ENCODE results near the gene MIGA2. TPM values are rescaled to one million over a fixed set of nuclear protein-coding genes. Genes with fewer than 3 reads are reported as not detected.
"Not testable (repeated sequence)": the region's sequence is repeated elsewhere in the genome, so short reads cannot be mapped to it uniquely, and the experiment has no call there.

The MIGA2 gene
- total and polyA plus RNA-seq, 10 donors = 20.2 to 47.1 (median 34.4) TPM

- WGBS, 5 donors = 93 to 97% (median 96%) methylated on average over 10 of the region's 10 CpGs
- TF ChIP-seq POLR2A (IDR thresholded peaks at IDR 0.05) (no peak), POLR2AphosphoS5 (IDR thresholded peaks at IDR 0.05) (peak in 2 of 3 donors; percentile 35 to 54)
- H3K4me1 ChIP-seq = peaks cover 0 to 22% (median 5%) of the 10 kb centered on the region in 6 donors
- peak; percentile 52 for DNase-seq
- no peaks in the 10 kb centered on the region for H3K9me3 ChIP-seq
- H3K27me3 ChIP-seq (replicated peaks in 1 of 7) = no peaks in the 10 kb centered on the region
- peaks cover 0 to 100% (median 95%) of the 10 kb centered on the region in 6 donors for H3K36me3 ChIP-seq
- H3K27ac ChIP-seq = peak overlapping the region in 1 of 8 donors; percentile 9
- intact Hi-C loops (cut with DNase I; ENCODE audit: low total_unique reads) = no loop called here
- no peak overlapping the region for H3K4me3 ChIP-seq
Observed at GRCh38 chr9:129001504-129002325, 34.7 kb upstream of the MIGA2 start.

- TF ChIP-seq POLR2AphosphoS5 (IDR thresholded peaks at IDR 0.05) (peak in 1 of 3 donors; percentile 3), CTCF (IDR thresholded peaks at IDR 0.05 in 8 of 11, conservative IDR thresholded peaks at IDR 0.05 in 3 of 11) (no peak)
- intact Hi-C loops (cut with DNase I; ENCODE audit: low total_unique reads) = no loop called here
- H3K27ac ChIP-seq = peak overlapping the region in 1 of 8 donors; percentile 27
- H3K27me3 ChIP-seq (replicated peaks in 1 of 7) = no peaks in the 10 kb centered on the region
- no peak overlapping the region for H3K4me3 ChIP-seq
- peaks cover 0 to 27% (median 11%) of the 10 kb centered on the region in 6 donors for H3K4me1 ChIP-seq
- no peaks in the 10 kb centered on the region for H3K9me3 ChIP-seq
- peaks cover 0 to 100% (median 93%) of the 10 kb centered on the region in 6 donors for H3K36me3 ChIP-seq
- WGBS, 5 donors = 94 to 98% (median 96%) methylated on average over 9 of the region's 9 CpGs
- no peak for DNase-seq
Observed at GRCh38 chr9:129002992-129003391, 33.4 kb upstream of the MIGA2 start.

GRCh38 chr9:129004173-129004572 lies 32.3 kb upstream of the MIGA2 start:
- H3K4me1 ChIP-seq = peaks cover 0 to 27% (median 11%) of the 10 kb centered on the region in 6 donors
- H3K27ac ChIP-seq = peak overlapping the region in 1 of 8 donors; percentile 21
- DNase-seq; H3K9me3 ChIP-seq; H3K4me3 ChIP-seq; H3K27me3 ChIP-seq (replicated peaks in 1 of 7); intact Hi-C loops (cut with DNase I; ENCODE audit: low total_unique reads): not testable (repeated sequence)
- peaks cover 0 to 100% (median 93%) of the 10 kb centered on the region in 6 donors for H3K36me3 ChIP-seq
- WGBS, 5 donors = 77 to 86% (median 83%) methylated on average over 6 of the region's 6 CpGs

GRCh38 chr9:129005336-129005997 lies 31.0 kb upstream of the MIGA2 start:
- no peak for DNase-seq
- H3K4me1 ChIP-seq = peaks cover 0 to 27% (median 9%) of the 10 kb centered on the region in 6 donors
- H3K27me3 ChIP-seq (replicated peaks in 1 of 7) = no peaks in the 10 kb centered on the region
- 77 to 92% (median 81%) methylated on average over 10 of the region's 10 CpGs for WGBS, 5 donors
- intact Hi-C loops (cut with DNase I; ENCODE audit: low total_unique reads) = no loop called here
- peak overlapping the region in 2 of 8 donors; percentile 23 to 33 for H3K27ac ChIP-seq
- no peaks in the 10 kb centered on the region for H3K9me3 ChIP-seq
- peaks cover 0 to 100% (median 93%) of the 10 kb centered on the region in 6 donors for H3K36me3 ChIP-seq
- peak in 2 of 3 donors; percentile 40 to 46 for TF ChIP-seq POLR2AphosphoS5 (IDR thresholded peaks at IDR 0.05)
- TF ChIP-seq CTCF (IDR thresholded peaks at IDR 0.05 in 8 of 11, conservative IDR thresholded peaks at IDR 0.05 in 3 of 11) = no peak
- no peak overlapping the region for H3K4me3 ChIP-seq

Measured in spleen (tissue), 11 donors.